Activated CD8-positive, alpha-beta memory T cell treated with anti-CD3 and anti-CD28 coated beads for 36 hours (primary cell): ENCODE data around the gene RLF. TPM values are rescaled to one million over a fixed set of nuclear protein-coding genes. Genes with fewer than 3 reads are reported as not detected.
"Not testable (repeated sequence)": the region's sequence is repeated elsewhere in the genome, so short reads cannot be mapped to it uniquely, and the experiment has no call there.

Experiments
- CTCF ChIA-PET: fragments of 350-600 bp; sonication (Branson Sonifier 250); formaldehyde crosslinking; loops from one replicate; lab custom pipeline; 2021; ENCODE audit warnings: antibody characterized with exemption; lab: Charles Lee
- POLR2A ChIA-PET: fragments of 350-600 bp; sonication (Branson Sonifier 250); formaldehyde crosslinking; loops from one replicate; lab custom pipeline; 2021; ENCODE audit warnings: antibody characterized with exemption; lab: Charles Lee
- total RNA-seq, 2 experiments: library from RNA; stranded (reverse); gene quantifications; one replicate each; pipeline ENCODE4 v1.2.3, GENCODE V29; 2021

RLF gene
- total RNA-seq, 2 experiments from 2014 or later, result 14.6 to 15.1 TPM

DNA sequence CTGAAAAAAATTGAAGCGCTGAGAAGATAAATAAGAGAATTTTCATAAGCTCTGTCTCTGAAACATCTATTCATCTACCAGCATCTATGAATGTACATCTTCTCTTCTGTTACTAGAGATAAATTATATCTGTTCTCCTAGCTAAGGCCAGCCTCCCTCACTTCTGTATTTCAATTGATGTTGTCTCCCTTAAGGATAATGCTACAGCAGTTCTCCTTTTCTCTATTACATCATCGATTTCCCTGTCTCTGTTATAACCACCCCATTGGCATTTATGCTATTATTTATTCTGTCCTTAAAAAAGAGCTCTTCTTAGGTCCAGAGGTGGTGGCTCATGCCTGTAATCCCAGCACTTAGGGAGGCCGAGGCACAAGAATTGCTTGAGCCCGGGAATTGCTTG, 43.7 kb downstream of the RLF start:
- POLR2A ChIA-PET, result interaction anchor here (0.7 kb wide), 1 partner anchor 340 kb away, joined by 6 read pairs; no protein-coding TSS in a partner anchor
- CTCF ChIA-PET, result interaction anchor here (0.8 to 2.1 kb wide), 2 partner anchors 20 to 134 kb away, joined by 3 to 6 read pairs; no protein-coding TSS in a partner anchor

GRCh38 chr1:40210511-40211204, 49.5 kb downstream of the RLF start:
- CTCF ChIA-PET, result no interaction called here

DNA sequence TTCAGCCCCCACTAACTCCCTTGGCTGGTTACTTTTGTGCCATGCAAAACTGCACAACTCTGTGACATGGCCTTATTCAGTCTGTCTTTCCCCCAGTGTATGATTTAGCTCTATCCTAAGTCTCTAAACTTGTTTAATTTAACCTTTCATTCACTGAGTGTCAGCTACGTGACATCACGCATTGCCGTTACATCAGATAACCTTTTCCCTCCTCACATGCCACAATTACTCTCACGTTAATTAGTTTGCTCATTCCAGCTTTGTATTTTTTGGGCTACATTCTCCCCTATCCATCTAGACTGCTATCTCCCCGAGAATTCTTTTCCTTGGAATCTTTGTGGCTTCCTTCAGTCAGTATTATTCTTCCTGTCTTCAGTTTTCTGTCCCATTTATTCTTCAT, 57.1 kb downstream of the RLF start:
- CTCF ChIA-PET, result interaction anchor here (1.2 kb wide), 1 partner anchor 74 kb away, joined by 3 read pairs; no protein-coding TSS in a partner anchor
- POLR2A ChIA-PET, result no interaction called here

More at GRCh38 chr1:40210511-40211204, 49.5 kb downstream of the RLF start:
- POLR2A ChIA-PET, result no interaction called here

DNA sequence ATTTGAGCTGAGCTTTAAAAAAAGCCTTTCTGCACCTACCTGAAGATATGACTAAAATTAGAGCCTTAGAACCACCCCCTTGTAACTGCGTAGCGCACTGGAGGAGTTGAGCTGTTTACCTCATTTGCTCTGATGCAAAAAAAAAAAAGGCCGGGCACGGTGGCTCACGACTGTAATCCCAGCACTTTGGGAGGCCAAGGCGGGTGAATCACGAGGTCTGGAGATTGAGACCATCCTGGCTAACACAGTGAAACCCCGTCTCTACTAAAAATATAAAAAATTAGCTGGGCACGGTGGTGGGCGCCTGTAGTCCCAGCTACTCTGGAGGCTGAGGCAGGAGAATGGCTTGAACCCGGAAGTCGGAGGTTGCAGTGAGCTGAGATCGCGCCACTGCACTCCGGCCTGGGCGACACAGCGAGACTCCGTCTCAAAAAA, 60.3 kb downstream of the RLF start:
- POLR2A ChIA-PET, result not testable (repeated sequence)
- CTCF ChIA-PET, result interaction anchor here (0.7 kb wide), 1 partner anchor 46 kb away, joined by 5 read pairs; no protein-coding TSS in a partner anchor

DNA sequence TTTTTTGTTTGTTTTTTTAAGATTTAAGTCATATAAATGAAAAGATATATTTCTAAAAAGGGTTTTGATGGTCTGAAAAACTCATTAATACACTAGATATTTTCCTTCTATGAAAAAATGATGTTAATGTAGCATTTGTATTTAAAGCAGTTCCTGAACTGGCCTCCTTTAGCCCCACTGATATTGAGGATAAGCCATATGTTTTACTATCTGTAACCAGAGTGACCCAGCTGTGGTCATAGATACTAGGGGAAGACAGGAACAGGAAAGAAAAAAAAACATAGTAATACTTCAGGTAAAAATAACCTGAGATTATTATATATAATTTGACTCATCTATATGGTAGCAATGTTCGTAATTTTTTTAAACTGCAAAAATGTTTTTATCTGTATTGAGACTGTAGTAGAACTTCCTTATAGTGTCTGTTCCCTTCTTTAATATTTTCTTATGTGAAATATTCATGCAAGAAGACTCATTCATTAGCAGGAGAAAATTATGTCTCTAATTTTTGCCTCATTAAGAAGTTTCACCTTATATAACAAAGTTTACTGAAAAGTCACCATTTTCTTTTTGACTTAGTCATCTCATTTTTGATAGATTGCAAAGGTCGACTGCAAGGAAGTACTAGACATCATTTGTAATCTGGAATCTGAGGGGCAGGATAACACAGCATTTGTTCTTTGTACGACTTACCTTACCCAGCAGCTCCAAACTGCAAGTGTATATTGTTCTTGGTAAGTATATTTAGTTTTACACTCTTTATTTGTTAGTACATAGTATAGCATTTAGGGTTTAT, 61.0 kb downstream of the RLF start:
- CTCF ChIA-PET, result no interaction called here
- POLR2A ChIA-PET, result no interaction called here

GRCh38 chr1:40224040-40224439, 62.9 kb downstream of the RLF start:
- POLR2A ChIA-PET, result interaction anchor here (0.6 to 1.2 kb wide), 11 partner anchors 8 to 486 kb away, joined by 3 to 8 read pairs (median 5); partner anchors contain the start of gene PPIE

GRCh38 chr1:40226192-40226591, 65.0 kb downstream of the RLF start:
- CTCF ChIA-PET, result no interaction called here
- POLR2A ChIA-PET, result no interaction called here

More at GRCh38 chr1:40224040-40224439, 62.9 kb downstream of the RLF start:
- CTCF ChIA-PET, result interaction anchor here (0.7 to 1.3 kb wide), 9 partner anchors 15 to 135 kb away, joined by 3 to 5 read pairs (median 4); no protein-coding TSS in a partner anchor

- POLR2A ChIA-PET, result interaction anchor here (1.1 kb wide), 1 partner anchor 8 kb away, joined by 5 read pairs; no protein-coding TSS in a partner anchor
- CTCF ChIA-PET, result interaction anchor here (0.6 to 1.6 kb wide), 5 partner anchors 10 to 66 kb away, joined by 3 to 7 read pairs (median 3); no protein-coding TSS in a partner anchor
Measured at GRCh38 chr1:40232444-40232843, 71.3 kb downstream of the RLF start.

- POLR2A ChIA-PET, result no interaction called here
- CTCF ChIA-PET, result interaction anchor here (0.7 to 1.5 kb wide), 3 partner anchors 10 to 76 kb away, joined by 3 to 5 read pairs (median 4); no protein-coding TSS in a partner anchor
Measured at GRCh38 chr1:40239626-40240025, 78.4 kb downstream of the RLF start.

DNA sequence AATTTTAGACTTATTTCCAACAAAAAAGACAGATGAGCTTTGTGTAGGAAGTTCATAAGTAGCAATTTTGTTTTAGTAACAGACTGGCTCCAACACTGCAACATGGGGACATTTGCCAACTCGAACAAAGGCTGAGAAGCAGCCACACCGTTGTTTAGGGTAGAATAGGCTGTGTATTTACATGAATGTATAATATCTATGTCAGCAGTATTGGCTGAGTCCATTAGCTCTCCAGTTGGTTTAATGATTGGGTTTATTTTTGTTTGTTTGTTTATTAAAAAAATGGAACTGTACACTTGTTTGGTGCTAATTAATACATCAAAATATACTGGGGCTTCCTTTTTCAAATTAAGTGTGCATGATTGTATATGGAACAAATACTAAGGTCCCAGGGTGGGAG, 79.2 kb downstream of the RLF start:
- ChIA-PET POLR2A (interaction anchor here (3.1 kb wide), 1 partner anchor 17 kb away, joined by 10 read pairs; the partner anchor contains the start of gene ZMPSTE24), CTCF (interaction anchor here (1.0 to 1.5 kb wide), 5 partner anchors 10 to 96 kb away, joined by 3 to 5 read pairs (median 3); no protein-coding TSS in a partner anchor)

GRCh38 chr1:40241362-40241761, 80.2 kb downstream of the RLF start:
- ChIA-PET POLR2A (interaction anchor here (0.6 to 3.1 kb wide), 6 partner anchors 16 to 193 kb away, joined by 5 to 10 read pairs (median 6); partner anchors contain the start of genes RLF and ZMPSTE24), CTCF (interaction anchor here (0.6 to 3.2 kb wide), 11 partner anchors 9 to 627 kb away, joined by 3 to 11 read pairs (median 4); partner anchors contain the start of gene COL9A2)

- ChIA-PET CTCF (interaction anchor here (2.5 to 3.2 kb wide), 2 partner anchors 91 to 95 kb away, joined by 6 to 11 read pairs; no protein-coding TSS in a partner anchor), POLR2A (interaction anchor here (0.7 to 3.1 kb wide), 3 partner anchors 14 to 119 kb away, joined by 4 to 10 read pairs (median 4); partner anchors contain the start of gene ZMPSTE24)
Measured at GRCh38 chr1:40243351-40243750, 82.2 kb downstream of the RLF start.

DNA sequence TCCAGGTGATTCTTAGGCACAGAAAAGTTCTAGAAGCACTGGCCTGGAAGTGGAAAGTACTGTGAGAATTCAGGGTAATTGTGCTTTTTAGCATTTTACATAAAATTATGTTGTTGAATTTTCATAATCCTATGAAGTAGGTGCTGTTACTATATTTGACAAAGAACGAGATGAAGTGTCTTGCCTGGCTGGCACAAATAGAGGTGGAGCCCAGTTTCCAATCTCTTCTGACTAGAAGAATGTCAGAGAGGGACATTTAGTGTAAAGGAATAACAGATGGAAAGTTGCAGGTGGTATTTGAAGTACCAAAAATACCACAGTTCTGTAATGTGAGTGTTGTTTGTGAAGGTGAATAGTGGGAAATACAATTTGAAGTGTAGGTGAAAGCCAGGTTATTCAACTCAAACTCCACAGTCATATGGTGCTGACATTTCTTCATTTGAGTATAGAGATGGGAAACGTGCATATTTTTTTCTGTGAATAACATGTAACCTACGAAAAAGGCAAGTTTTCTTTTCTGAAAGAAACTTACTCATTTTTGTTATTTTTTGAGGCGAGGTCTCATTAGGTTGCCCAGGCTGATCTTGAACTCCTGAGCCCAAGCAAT, 83.1 kb downstream of the RLF start:
- CTCF ChIA-PET, result interaction anchor here (2.5 kb wide), 1 partner anchor 94 kb away, joined by 6 read pairs; no protein-coding TSS in a partner anchor
- POLR2A ChIA-PET, result no interaction called here

DNA sequence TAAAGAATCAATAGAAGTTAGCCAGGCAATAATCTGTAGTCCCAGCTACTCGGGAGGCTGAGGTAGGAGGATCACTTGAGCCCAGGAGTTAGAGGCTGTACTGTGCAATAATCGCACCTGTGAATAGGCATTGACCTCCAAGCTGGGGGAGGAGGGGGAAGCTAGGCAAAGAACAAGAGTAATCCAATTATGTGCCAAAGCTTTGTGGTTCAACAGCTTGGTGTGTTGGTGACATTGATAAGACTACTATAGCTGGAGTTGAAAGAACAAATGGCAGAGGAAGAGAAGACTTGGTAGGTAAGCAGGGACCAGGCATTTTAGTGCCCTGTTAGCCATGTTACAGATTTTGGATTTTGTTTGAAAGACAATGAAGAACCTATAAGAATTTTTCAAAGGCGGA, 84.5 kb downstream of the RLF start:
- POLR2A ChIA-PET, result no interaction called here
- CTCF ChIA-PET, result no interaction called here

GRCh38 chr1:40247655-40248054, 86.5 kb downstream of the RLF start, which contains the start of gene TMCO2:
Gene TMCO2 (plus strand): TSS chr1:40247937. CDS start chr1:40247994, 57 bp downstream.
- POLR2A ChIA-PET, result no interaction called here
- CTCF ChIA-PET, result interaction anchor here (0.6 kb wide), 1 partner anchor 15 kb away, joined by 3 read pairs; no protein-coding TSS in a partner anchor

GRCh38 chr1:40248412-40248811, 87.2 kb downstream of the RLF start:
- POLR2A ChIA-PET, result interaction anchor here (0.6 kb wide), 1 partner anchor 120 kb away, joined by 3 read pairs; no protein-coding TSS in a partner anchor
- CTCF ChIA-PET, result interaction anchor here (0.7 to 1.1 kb wide), 3 partner anchors 67 to 121 kb away, joined by 3 to 4 read pairs (median 3); no protein-coding TSS in a partner anchor

DNA sequence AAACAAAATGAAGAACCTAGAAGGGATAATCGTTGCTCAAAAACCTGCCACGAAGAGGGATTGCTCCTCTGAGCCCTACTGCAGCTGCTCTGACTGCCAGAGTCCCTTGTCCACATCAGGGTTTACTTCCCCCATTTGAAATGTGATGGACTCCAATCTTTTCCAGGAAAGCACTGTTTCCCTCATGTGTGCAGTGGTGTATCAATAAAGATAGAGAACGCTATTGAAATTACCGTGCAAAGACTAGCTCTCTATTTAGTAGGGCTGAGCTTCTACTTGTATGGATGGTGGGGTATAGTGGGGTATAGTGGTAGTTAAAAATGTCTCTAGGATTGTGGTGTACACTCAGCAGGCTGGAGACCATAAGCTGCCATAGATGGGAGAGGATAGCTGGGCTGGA, 90.3 kb downstream of the RLF start:
- POLR2A ChIA-PET, result no interaction called here
- CTCF ChIA-PET, result no interaction called here

DNA sequence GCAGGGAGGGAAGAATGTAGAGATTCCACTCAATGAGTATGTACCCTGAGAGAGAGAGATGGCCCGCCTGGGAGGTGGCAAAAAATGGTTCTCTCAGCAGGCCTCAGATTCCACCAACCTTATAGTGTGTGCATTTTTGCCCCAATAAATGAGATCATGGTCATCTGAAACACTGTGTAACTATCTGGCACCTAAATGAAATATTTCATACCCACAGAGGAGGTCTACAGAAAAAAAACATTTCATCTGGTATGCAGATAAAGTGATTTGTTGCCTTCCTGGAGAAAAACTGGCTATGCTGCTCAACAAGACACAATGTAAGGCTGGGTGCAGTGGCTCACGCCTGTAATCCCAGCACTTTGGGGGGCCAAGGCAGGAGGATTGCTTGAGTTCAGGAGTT, 91.4 kb downstream of the RLF start:
- POLR2A ChIA-PET, result no interaction called here

More for the DNA sequence above, 91.4 kb downstream of the RLF start:
- CTCF ChIA-PET, result no interaction called here
